ENCODE results near the gene CD93. TPM values are rescaled to one million over a fixed set of nuclear protein-coding genes. Genes with fewer than 3 reads are reported as not detected.
A peak's percentile ranks its signal among the peaks of the same experiment; 100 is the strongest.

Gene CD93
- polyA plus RNA-seq, 2 of the 4 experiments (the other 2 are of a cell fraction): not detected

DNA sequence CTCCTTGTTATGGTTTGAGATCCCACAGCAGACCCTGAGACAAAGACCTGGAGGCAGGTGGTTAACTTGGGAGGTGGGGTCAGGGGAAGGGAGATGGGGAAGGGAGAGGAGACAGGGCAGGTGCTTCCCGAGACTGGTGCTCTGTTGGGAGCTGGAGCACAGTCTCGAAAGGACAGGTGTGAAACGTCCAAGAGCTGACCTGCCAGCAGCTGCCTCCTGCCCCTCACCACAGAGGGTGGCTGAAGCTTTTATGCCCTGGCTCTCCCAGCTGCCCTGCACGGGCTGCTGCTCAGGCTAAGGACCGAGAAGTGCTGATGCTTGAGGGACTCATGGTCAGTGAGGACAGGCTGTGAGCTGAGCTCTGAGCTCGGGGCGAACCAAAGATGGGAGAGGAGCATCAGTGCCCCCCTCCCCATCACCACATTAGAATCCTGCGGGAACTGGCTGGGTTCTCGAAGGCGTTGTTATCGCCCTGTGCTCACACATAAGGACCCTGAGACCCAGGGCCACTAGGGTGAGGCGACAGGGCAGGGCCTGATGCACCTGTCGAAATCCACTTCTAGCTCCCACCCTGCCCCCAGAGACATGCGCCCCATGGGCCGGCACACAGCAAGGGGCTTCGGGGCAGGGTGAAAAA is 25.3 kb upstream of the CD93 start:
- TF ChIP-seq RAD21 (conservative IDR thresholded peaks at IDR 0.05 in 1 of 2, IDR thresholded peaks at IDR 0.05 in 1 of 2) (no peak), JUN (IDR thresholded peaks at IDR 0.05) (no peak)
- Histone ChIP-seq H3K4me1 (no peaks in the 10 kb centered on the region), H3K4me3 (no peak overlapping the region), H3K27ac (no peak overlapping the region), H3K4me2 (no peak overlapping the region), H3K9me3 (no peaks in the 10 kb centered on the region)
- POLR2A ChIA-PET: no interaction called here
- ATAC-seq (no peak), DNase-seq (ENCODE audit: low read depth in 1 of 2, low spot score in 1 of 2) (no peak), FAIRE-seq (no peak)
- 59% methylated on average over 16 of the region's 16 CpGs for WGBS (ENCODE audit: missing lambda C conversion rate)
- CTCF ChIA-PET: interaction anchor here (0.7 to 1.1 kb wide), 4 partner anchors 12 to 33 kb away, joined by 3 to 7 read pairs (median 3); no protein-coding TSS in a partner anchor

DNA sequence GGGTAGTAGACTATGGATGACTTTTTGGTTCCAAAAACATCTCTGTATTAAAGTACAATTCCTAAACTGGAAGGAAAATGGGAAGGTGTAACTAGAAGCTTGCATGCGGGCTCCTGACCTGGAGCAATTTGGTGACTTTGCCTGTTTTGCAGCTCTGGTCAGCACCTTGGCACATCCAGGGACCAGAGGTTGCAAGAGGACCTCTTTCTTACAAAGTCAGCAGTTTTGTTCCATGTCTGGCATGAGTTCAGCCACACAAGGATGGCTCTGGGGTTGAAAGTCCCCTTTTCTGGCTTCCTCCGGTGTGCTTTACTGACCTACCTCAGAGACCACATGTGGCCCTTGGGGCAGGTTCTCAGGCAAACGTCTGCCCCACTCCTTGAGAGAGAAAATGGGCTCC is 22.7 kb upstream of the CD93 start:
- ChIA-PET POLR2A (no interaction called here), CTCF (no interaction called here)
- no peak for DNase-seq (ENCODE audit: low read depth in 1 of 2, low spot score in 1 of 2)
- no peak for ATAC-seq
- no peak overlapping the region for H3K27ac ChIP-seq
- no peaks in the 10 kb centered on the region for H3K9me3 ChIP-seq
- H3K4me2 ChIP-seq: no peak overlapping the region
- no peak overlapping the region for H3K4me3 ChIP-seq
- TF ChIP-seq TFCP2L1 (CRISPR knock-in tag; IDR thresholded peaks at IDR 0.05): no peak
- peak; percentile 86 for TF ChIP-seq MAFK (IDR thresholded peaks at IDR 0.05; ENCODE audit: partially characterized antibody)
- TF ChIP-seq, protein P1, sequence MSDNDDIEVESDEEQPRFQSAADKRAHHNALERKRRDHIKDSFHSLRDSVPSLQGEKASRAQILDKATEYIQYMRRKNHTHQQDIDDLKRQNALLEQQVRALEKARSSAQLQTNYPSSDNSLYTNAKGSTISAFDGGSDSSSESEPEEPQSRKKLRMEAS (IDR thresholded peaks at IDR 0.05): no peak
- TF ChIP-seq RNF2 (IDR thresholded peaks at IDR 0.05; ENCODE audit: borderline replicate concordance, low read depth): no peak
- no peak for TF ChIP-seq BHLHE40 (IDR thresholded peaks at IDR 0.05; ENCODE audit: low read depth, low read length)
- FAIRE-seq: no peak
- H3K4me1 ChIP-seq: no peaks in the 10 kb centered on the region
- WGBS (ENCODE audit: missing lambda C conversion rate): 30% methylated on average over 3 of the region's 3 CpGs

DNA sequence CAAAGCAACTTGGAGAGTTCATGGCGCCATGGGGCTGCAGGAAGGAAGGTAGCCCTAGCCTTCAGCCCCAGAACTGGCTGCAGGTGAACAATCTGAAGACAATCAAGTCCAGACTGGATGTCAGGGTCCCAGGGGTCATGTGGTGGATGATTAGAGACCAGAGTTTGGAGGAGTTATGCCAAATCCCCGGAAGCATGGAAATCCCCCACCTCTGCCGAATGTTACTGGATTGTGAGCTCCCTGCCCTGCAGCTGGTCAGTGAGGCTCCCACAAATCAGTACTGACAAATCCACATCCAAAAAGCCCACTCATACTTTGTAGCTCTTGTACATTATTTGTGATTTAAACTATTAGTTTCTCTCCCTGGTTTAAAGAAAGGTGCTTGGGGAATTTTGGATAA is 21.3 kb upstream of the CD93 start:
- ATAC-seq (no peak), DNase-seq (ENCODE audit: low read depth in 1 of 2, low spot score in 1 of 2) (no peak), FAIRE-seq (no peak)
- no peaks in the 10 kb centered on the region for H3K4me1 ChIP-seq
- TF ChIP-seq CBX8 (IDR thresholded peaks at IDR 0.05) (no peak), RARB (CRISPR knock-in tag; IDR thresholded peaks at IDR 0.05) (no peak), CHD2 (IDR thresholded peaks at IDR 0.05; ENCODE audit: low read length, partially characterized antibody) (no peak), HOXB13 (CRISPR knock-in tag; IDR thresholded peaks at IDR 0.05; ENCODE audit: low read depth) (no peak), EHF (CRISPR knock-in tag; IDR thresholded peaks at IDR 0.05) (no peak), SREBF2 (IDR thresholded peaks at IDR 0.05) (no peak), RCOR1 (IDR thresholded peaks at IDR 0.05; ENCODE audit: low read depth, low read length) (no peak)
- TF ChIP-seq, protein P2, sequence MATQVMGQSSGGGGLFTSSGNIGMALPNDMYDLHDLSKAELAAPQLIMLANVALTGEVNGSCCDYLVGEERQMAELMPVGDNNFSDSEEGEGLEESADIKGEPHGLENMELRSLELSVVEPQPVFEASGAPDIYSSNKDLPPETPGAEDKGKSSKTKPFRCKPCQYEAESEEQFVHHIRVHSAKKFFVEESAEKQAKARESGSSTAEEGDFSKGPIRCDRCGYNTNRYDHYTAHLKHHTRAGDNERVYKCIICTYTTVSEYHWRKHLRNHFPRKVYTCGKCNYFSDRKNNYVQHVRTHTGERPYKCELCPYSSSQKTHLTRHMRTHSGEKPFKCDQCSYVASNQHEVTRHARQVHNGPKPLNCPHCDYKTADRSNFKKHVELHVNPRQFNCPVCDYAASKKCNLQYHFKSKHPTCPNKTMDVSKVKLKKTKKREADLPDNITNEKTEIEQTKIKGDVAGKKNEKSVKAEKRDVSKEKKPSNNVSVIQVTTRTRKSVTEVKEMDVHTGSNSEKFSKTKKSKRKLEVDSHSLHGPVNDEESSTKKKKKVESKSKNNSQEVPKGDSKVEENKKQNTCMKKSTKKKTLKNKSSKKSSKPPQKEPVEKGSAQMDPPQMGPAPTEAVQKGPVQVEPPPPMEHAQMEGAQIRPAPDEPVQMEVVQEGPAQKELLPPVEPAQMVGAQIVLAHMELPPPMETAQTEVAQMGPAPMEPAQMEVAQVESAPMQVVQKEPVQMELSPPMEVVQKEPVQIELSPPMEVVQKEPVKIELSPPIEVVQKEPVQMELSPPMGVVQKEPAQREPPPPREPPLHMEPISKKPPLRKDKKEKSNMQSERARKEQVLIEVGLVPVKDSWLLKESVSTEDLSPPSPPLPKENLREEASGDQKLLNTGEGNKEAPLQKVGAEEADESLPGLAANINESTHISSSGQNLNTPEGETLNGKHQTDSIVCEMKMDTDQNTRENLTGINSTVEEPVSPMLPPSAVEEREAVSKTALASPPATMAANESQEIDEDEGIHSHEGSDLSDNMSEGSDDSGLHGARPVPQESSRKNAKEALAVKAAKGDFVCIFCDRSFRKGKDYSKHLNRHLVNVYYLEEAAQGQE (IDR thresholded peaks at IDR 0.05): no peak
- TF ChIP-seq, protein P3, sequence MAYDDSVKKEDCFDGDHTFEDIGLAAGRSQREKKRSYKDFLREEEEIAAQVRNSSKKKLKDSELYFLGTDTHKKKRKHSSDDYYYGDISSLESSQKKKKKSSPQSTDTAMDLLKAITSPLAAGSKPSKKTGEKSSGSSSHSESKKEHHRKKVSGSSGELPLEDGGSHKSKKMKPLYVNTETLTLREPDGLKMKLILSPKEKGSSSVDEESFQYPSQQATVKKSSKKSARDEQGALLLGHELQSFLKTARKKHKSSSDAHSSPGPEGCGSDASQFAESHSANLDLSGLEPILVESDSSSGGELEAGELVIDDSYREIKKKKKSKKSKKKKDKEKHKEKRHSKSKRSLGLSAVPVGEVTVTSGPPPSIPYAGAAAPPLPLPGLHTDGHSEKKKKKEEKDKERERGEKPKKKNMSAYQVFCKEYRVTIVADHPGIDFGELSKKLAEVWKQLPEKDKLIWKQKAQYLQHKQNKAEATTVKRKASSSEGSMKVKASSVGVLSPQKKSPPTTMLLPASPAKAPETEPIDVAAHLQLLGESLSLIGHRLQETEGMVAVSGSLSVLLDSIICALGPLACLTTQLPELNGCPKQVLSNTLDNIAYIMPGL (CRISPR knock-in tag; IDR thresholded peaks at IDR 0.05; ENCODE audit: borderline replicate concordance): no peak
- no peak overlapping the region for H3K4me3 ChIP-seq
- no peak overlapping the region for H3K27ac ChIP-seq
- WGBS (ENCODE audit: missing lambda C conversion rate): 66% methylated on average over 3 of the region's 3 CpGs
- ChIA-PET CTCF (interaction anchor here (1.3 to 1.5 kb wide), 2 partner anchors 76 to 91 kb away, joined by 3 to 4 read pairs; no protein-coding TSS in a partner anchor), POLR2A (no interaction called here)
- no peaks in the 10 kb centered on the region for H3K9me3 ChIP-seq
- H3K4me2 ChIP-seq: no peak overlapping the region
